ENCODE measurements around the gene RAB7A. TPM values are rescaled to one million over a fixed set of nuclear protein-coding genes. Genes with fewer than 3 reads are reported as not detected.
"Not testable (repeated sequence)": the region's sequence is repeated elsewhere in the genome, so short reads cannot be mapped to it uniquely, and the experiment has no call there.

Gene RAB7A
- total RNA-seq, 2 experiments from 2014 or later: 304 to 322 TPM

DNA sequence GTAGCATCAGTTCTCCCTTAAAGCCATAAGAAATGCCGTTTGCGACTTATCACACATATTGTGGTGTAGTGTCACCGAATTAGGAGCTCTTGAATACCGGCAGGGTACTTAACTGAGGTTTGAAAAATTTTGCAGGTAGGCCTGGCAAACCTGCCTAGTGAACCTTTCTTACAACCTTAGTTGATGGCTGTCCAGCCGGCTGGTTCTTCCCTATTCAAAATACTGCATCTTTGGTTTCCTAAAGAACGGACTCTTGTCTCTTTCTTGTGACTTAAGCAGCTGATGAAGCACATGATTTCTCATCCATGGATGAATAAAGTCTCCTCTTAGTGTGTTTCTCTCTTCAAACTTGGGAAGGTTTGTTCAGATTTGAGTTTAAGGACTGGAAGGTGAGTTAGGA lies 1.5 kb downstream of the RAB7A start:
- no peaks in the 10 kb centered on the region for H3K27me3 Mint-ChIP-seq
- TF ChIP-seq, protein P1, sequence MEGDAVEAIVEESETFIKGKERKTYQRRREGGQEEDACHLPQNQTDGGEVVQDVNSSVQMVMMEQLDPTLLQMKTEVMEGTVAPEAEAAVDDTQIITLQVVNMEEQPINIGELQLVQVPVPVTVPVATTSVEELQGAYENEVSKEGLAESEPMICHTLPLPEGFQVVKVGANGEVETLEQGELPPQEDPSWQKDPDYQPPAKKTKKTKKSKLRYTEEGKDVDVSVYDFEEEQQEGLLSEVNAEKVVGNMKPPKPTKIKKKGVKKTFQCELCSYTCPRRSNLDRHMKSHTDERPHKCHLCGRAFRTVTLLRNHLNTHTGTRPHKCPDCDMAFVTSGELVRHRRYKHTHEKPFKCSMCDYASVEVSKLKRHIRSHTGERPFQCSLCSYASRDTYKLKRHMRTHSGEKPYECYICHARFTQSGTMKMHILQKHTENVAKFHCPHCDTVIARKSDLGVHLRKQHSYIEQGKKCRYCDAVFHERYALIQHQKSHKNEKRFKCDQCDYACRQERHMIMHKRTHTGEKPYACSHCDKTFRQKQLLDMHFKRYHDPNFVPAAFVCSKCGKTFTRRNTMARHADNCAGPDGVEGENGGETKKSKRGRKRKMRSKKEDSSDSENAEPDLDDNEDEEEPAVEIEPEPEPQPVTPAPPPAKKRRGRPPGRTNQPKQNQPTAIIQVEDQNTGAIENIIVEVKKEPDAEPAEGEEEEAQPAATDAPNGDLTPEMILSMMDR (IDR thresholded peaks at IDR 0.05): no peak
- intact Hi-C loops (cut with micrococcal nuclease): loop anchor here (5.0 kb wide), 3 partner anchors 45 to 75 kb away; no protein-coding TSS in a partner anchor
- DNase-seq: no peak
- ChIA-PET CTCF (interaction anchor here (0.7 to 2.8 kb wide), 7 partner anchors 11 to 118 kb away, joined by 3 to 16 read pairs (median 4); no protein-coding TSS in a partner anchor), POLR2A (interaction anchor here (0.6 to 2.0 kb wide), 13 partner anchors 8 to 198 kb away, joined by 3 to 9 read pairs (median 3); no protein-coding TSS in a partner anchor)
- peak overlapping the region; percentile 100 for H3K4me3 Mint-ChIP-seq
- no peak for ATAC-seq
- peaks cover 61% of the 10 kb centered on the region for H3K4me1 Mint-ChIP-seq (ENCODE audit: low read depth)
- H3K9me3 Mint-ChIP-seq: no peaks in the 10 kb centered on the region
- peak overlapping the region; percentile 97 for H3K27ac Mint-ChIP-seq
- H3K36me3 Mint-ChIP-seq (ENCODE audit: low read depth): peaks cover 45% of the 10 kb centered on the region

DNA sequence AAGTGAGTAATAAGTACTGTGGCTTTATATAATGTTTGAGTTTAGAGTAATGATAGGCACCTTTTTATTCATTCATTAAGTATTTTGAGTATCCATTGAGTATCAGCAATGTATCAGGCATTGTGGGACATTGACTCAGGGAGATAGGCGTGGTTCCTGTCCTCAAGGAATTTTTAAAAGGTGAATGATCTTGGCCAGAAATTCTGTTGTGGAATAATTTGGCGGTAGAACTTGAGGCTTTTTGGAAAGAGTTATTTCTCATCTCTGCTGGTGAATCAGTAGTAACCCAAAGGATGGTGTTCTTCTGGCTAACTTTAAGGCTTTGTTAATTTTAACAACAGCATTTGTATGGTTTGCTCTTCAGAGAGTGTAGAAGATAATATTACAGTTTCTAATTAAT lies 2.0 kb downstream of the RAB7A start:
- Mint-ChIP-seq H3K4me3 (peak overlapping the region; percentile 100), H3K9me3 (no peaks in the 10 kb centered on the region), H3K4me1 (ENCODE audit: low read depth) (peaks cover 66% of the 10 kb centered on the region), H3K27me3 (no peaks in the 10 kb centered on the region), H3K27ac (peak overlapping the region; percentile 26), H3K36me3 (ENCODE audit: low read depth) (peaks cover 48% of the 10 kb centered on the region)
- no peak for ATAC-seq
- intact Hi-C loops (cut with micrococcal nuclease): loop anchor here (5.0 kb wide), 3 partner anchors 46 to 74 kb away; no protein-coding TSS in a partner anchor
- ChIA-PET POLR2A (interaction anchor here (0.6 to 2.0 kb wide), 8 partner anchors 8 to 197 kb away, joined by 3 to 9 read pairs (median 3); no protein-coding TSS in a partner anchor), CTCF (interaction anchor here (0.7 to 2.8 kb wide), 7 partner anchors 10 to 118 kb away, joined by 3 to 16 read pairs (median 4); no protein-coding TSS in a partner anchor)
- DNase-seq: no peak
- TF ChIP-seq, protein P1 (IDR thresholded peaks at IDR 0.05): no peak

DNA sequence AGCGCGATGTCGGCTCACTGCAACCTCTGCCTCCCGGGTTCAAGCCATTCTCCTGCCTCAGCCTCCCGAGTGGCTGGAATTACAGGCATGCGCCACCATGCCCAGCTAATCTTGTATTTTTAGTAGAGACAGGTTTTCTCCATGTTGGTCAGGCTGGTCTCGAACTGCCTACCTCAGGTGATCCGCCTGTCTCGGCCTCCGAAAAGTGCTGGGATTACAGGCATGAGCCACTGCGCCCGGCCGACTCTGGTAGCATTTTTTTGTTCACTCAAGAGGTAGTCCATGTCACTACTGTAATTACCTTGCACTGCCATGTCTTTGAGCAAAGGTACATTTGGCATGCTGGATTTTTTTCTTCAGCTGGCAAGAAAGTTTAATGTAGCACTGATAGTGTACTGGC lies 2.5 kb downstream of the RAB7A start:
- POLR2A ChIA-PET, H3K9me3 Mint-ChIP-seq, DNase-seq, H3K27ac Mint-ChIP-seq, ATAC-seq, H3K27me3 Mint-ChIP-seq: not testable (repeated sequence)
- Mint-ChIP-seq H3K4me1 (ENCODE audit: low read depth) (peaks cover 71% of the 10 kb centered on the region), H3K36me3 (ENCODE audit: low read depth) (peaks cover 50% of the 10 kb centered on the region), H3K4me3 (peak overlapping the region; percentile 100)
- intact Hi-C loops (cut with micrococcal nuclease): loop anchor here (5.0 kb wide), 3 partner anchors 46 to 74 kb away; no protein-coding TSS in a partner anchor
- CTCF ChIA-PET: interaction anchor here (1.3 to 1.8 kb wide), 2 partner anchors 48 to 61 kb away, joined by 4 to 6 read pairs; no protein-coding TSS in a partner anchor

DNA sequence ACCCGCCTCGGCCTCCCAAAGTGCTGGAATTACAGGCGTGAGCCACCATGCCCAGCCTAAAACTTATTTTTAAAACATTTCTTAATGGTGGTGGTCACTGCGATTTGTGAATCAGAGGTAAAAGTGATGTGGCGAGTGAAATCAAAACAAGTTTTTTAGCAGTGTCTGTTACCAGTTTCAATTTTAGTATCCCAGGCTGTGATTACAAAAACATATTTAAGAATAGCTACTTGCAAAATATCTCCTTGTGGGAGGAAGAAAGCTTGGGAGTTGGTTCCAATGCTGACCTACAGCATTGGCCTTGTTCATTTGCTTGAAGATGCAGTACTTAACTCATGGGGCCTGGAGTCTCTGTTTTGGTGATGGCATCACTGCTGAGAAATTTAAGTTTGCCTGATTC lies 4.5 kb downstream of the RAB7A start:
- Mint-ChIP-seq H3K4me1 (ENCODE audit: low read depth) (peaks cover 78% of the 10 kb centered on the region), H3K4me3 (peak overlapping the region; percentile 36), H3K27me3 (no peaks in the 10 kb centered on the region), H3K27ac (peak overlapping the region; percentile 69), H3K36me3 (ENCODE audit: low read depth) (peaks cover 64% of the 10 kb centered on the region), H3K9me3 (no peaks in the 10 kb centered on the region)
- CTCF ChIA-PET: interaction anchor here (1.4 to 2.0 kb wide), 4 partner anchors 50 to 69 kb away, joined by 3 to 13 read pairs (median 8); no protein-coding TSS in a partner anchor
- TF ChIP-seq, protein P1 (IDR thresholded peaks at IDR 0.05): no peak
- POLR2A ChIA-PET: interaction anchor here (0.6 to 1.1 kb wide), 5 partner anchors 9 to 65 kb away, joined by 3 to 4 read pairs (median 3); no protein-coding TSS in a partner anchor
- no peak for ATAC-seq
- intact Hi-C loops (cut with micrococcal nuclease): no loop called here
- no peak for DNase-seq

DNA sequence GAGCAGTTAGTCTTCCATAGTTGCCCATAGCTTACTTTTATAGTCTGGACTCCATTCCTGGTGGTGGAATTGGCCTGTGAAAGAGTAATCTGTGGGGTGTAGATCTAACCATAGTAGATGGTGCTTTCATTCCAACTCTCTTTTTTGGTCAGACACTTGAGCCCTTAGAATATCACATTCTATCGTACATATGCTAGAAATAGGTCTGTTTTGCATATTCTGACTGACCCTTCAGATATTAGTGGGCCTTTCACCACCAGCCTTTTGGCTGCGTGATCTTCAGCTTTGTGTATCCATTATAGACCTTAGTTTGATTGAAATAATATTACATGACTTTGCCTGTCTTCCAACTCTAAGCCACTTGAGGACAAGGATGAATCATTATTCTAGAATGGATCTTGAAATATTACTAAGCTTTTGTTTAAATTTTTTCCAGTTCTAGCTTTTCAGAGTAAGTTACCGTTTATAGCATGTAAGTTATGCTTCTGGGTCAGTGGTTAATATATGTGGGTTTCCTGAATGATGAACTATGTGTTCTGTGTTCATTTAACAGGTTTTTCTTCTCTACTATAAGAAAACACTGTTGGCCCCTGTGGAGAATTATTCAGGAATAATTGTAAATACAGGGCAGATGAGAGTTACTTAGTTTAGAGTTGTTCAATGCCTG lies 8.7 kb downstream of the RAB7A start:
- H3K9me3 Mint-ChIP-seq: no peaks in the 10 kb centered on the region
- no peaks in the 10 kb centered on the region for H3K27me3 Mint-ChIP-seq

More for the DNA sequence above, 8.7 kb downstream of the RAB7A start:
- intact Hi-C loops (cut with micrococcal nuclease): no loop called here
- Mint-ChIP-seq H3K27ac (peak overlapping the region; percentile 13), H3K4me3 (no peak overlapping the region), H3K4me1 (ENCODE audit: low read depth) (peaks cover 73% of the 10 kb centered on the region), H3K36me3 (ENCODE audit: low read depth) (peaks cover 62% of the 10 kb centered on the region)
- TF ChIP-seq, protein P1 (IDR thresholded peaks at IDR 0.05): no peak
- POLR2A ChIA-PET: interaction anchor here (1.3 to 2.1 kb wide), 4 partner anchors 8 to 54 kb away, joined by 3 to 9 read pairs (median 5); partner anchors contain the start of gene RAB7A
- ATAC-seq (peak; percentile 10), DNase-seq (no peak)
- CTCF ChIA-PET: interaction anchor here (0.9 to 1.7 kb wide), 7 partner anchors 9 to 117 kb away, joined by 3 to 12 read pairs (median 4); no protein-coding TSS in a partner anchor

Measured in activated CD8-positive, alpha-beta T cell treated with anti-CD3 and anti-CD28 coated beads for 36 hours (primary cell).